Psoas muscle (tissue), 8 donors: ENCODE data around the gene COMTD1. TPM values are rescaled to one million over a fixed set of nuclear protein-coding genes. Genes with fewer than 3 reads are reported as not detected.

Experiments
- ATAC-seq, 4 donors: fragments of 200-7000 bp; cut with Tn5 transposase; one replicate each; pipeline ENCODE4 v1.9.1; 2020; ENCODE audit warnings: moderate library complexity in 3 of 4, mild to moderate bottlenecking in 2 of 4
- DNase-seq, 2 donors: peaks; one replicate each; pipeline ENCODE4 v3.0.0-alpha.2; 2020
- H3K27ac ChIP-seq: fragments of 200-600 bp; one replicate; pipeline ENCODE4 v1.8.0; 2022
- H3K27me3 ChIP-seq, 3 donors: fragments of 200-600 bp in 1 of 3; one replicate each; pipeline versions ENCODE4 v1.6.1 to v1.8.0; 2013 to 2022; ENCODE audit warnings: low read length in 2 of 3, mild to moderate bottlenecking in 2 of 3, moderate library complexity in 1 of 3; ENCODE audit not compliant: insufficient read depth in 3 of 3
- H3K36me3 ChIP-seq, 2 donors: fragments of 200-600 bp in 1 of 2; one replicate each; pipeline versions ENCODE4 v1.6.1 to v1.8.0; 2013 to 2022; ENCODE audit warnings: low read depth in 1 of 2, mild to moderate bottlenecking in 1 of 2, moderate library complexity in 1 of 2; ENCODE audit not compliant: insufficient read depth in 1 of 2
- H3K4me1 ChIP-seq: fragments of 200-600 bp; one replicate; pipeline ENCODE4 v1.8.0; 2022
- H3K4me3 ChIP-seq: fragments of 200-600 bp; one replicate; pipeline ENCODE4 v1.8.0; 2022; ENCODE audit warnings: mild to moderate bottlenecking
- H3K9me3 ChIP-seq: fragments of 200-600 bp; one replicate; pipeline ENCODE4 v1.8.0; 2022
- WGBS, 3 donors: extraction: QIAGEN DNeasy Blood & Tissue Kit; methylation state at CpG; one replicate each; pipeline versions ENCODE4 v1.1.6 to v1.1.7; 2013; 5-methylcytosine and 5-hydroxymethylcytosine counted together
- intact Hi-C, 2 donors: fragments of 100-400 bp; cut with DNase I; formaldehyde crosslinking; loops; one replicate each; pipeline versions ENCODE4 v1.11.0 to v1.14.2; 2022
- polyA plus RNA-seq, 3 donors: library from polyadenylated mRNA; stranded (reverse); fragments of 200-250 nt; gene quantifications; one replicate each; pipeline ENCODE4 v1.2.3, GENCODE V29; 2013
- total RNA-seq, 4 donors: library from RNA; stranded (reverse); fragmentation: NEBNext Ultra II Directional in 2 of 4; extraction: Animal tissue kit (Norgen Biotek cat#: 25700) in 2 of 4; gene quantifications; one replicate each; pipeline versions ENCODE4 v1.2.1 to v1.2.4, GENCODE V29; 2021 to 2023
- TF ChIP-seq, protein P1 (sequence below): fragments of 200-600 bp; IDR thresholded peaks from one replicate; pipeline ENCODE4 v1.8.0; 2022; ENCODE audit warnings: antibody characterized with exemption
- donor health status: healthy with polysubstance abuse.
- donor health status: DM: no; HTN: no; CAD: no; lungs with moderate emphysema.
- donor health status: Bipolar disorder and iron deficiency.
- donor health status: healthy.
- donor health status: DM: yes; HTN: yes; CAD: no.
- donor health status: DM: no; HTN: no; CAD: no.
- donor health status: DM: no; HTN: no; CAD: no.
- donor health status: DM: yes; HTN: yes; CAD: no.

COMTD1 gene
- total and polyA plus RNA-seq, 7 donors: 5.8 to 54.7 (median 24.0) TPM

DNA sequence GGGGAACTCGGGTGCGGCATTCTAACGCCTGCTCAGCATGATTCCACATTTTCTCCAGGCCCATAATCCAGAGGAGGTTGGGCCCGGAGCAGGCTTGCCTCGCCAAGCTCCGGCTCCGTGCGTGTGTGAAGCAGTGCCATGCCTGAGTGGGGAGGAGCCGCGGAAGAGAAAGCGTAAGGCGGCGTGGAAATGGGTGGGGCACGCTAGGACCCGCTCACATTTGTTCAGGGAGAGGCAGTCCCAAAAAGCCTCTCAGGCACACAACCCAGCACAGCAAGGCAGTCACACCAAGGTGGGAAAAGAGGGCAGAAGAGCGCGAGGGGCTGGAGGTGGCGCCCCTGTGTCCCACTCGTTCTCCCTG lies 25.9 kb downstream of the COMTD1 start:
- intact Hi-C loops: loop anchor here (2.0 to 5.0 kb wide), 2 partner anchors 98 to 99 kb away; partner anchors contain the start of gene SAMD8 (in 2 of the 2)
- ATAC-seq: peak; percentile 63 to 78 (median 70)

DNA sequence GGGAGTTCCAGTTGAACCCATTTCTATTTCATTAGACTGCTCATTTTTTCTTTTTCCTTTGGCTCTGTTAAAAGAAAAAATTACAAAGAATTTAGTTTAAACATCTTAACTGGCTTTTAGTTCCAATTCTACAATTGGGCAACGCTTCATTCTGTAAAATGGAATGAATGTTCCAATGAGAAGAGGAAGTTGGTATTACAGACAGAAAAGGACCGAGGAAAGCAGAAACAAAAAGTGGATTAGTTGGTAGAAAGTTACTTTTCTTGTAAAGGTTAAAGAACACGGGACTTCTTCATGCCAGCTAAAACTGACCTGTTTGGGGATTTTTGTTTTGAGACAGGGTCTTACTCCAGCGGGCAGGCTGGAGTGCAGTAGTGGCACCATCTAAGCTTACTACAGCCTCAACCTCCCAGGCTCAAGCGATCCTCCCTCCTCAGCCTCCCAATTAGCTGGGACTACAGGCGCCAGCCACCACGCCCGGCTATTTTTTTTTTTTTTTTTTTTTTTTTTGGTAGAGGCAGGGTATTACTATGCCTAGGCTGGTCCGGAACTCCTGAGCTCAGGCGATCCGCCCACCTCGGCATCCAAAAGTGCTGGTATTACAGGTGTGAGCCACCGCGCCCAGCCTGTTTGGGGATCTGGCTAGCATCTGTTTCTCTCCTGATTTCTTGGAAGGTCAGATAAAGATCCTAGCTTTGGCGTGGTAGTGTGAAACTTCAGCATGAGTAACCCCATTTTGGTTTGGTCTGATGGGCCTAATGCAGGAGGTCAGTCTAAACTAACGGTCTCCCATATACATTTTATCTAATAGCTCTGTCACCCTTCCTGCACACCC lies 26.5 kb downstream of the COMTD1 start:
- Histone ChIP-seq H3K27me3 (no peaks in the 10 kb centered on the region), H3K4me3 (peak overlapping the region; percentile 97), H3K9me3 (no peaks in the 10 kb centered on the region), H3K27ac (peak overlapping the region; percentile 100), H3K36me3 (peaks cover 3 to 27% of the 10 kb centered on the region in 2 donors), H3K4me1 (peaks cover 48% of the 10 kb centered on the region)
- no peak for DNase-seq
- TF ChIP-seq, protein P1, sequence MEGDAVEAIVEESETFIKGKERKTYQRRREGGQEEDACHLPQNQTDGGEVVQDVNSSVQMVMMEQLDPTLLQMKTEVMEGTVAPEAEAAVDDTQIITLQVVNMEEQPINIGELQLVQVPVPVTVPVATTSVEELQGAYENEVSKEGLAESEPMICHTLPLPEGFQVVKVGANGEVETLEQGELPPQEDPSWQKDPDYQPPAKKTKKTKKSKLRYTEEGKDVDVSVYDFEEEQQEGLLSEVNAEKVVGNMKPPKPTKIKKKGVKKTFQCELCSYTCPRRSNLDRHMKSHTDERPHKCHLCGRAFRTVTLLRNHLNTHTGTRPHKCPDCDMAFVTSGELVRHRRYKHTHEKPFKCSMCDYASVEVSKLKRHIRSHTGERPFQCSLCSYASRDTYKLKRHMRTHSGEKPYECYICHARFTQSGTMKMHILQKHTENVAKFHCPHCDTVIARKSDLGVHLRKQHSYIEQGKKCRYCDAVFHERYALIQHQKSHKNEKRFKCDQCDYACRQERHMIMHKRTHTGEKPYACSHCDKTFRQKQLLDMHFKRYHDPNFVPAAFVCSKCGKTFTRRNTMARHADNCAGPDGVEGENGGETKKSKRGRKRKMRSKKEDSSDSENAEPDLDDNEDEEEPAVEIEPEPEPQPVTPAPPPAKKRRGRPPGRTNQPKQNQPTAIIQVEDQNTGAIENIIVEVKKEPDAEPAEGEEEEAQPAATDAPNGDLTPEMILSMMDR: no peak
- intact Hi-C loops: no loop called here
- ATAC-seq: no peak
- 81 to 84% (median 83%) methylated on average over 16 of the region's 16 CpGs for WGBS, 3 donors

More for the DNA sequence above, 25.9 kb downstream of the COMTD1 start:
- no peaks in the 10 kb centered on the region for H3K27me3 ChIP-seq
- H3K9me3 ChIP-seq: no peaks in the 10 kb centered on the region
- H3K36me3 ChIP-seq: peaks cover 3 to 33% of the 10 kb centered on the region in 2 donors
- TF ChIP-seq, protein P1: no peak
- peaks cover 54% of the 10 kb centered on the region for H3K4me1 ChIP-seq
- 0 to 1% (median 0%) methylated on average over 15 to 19 of the region's 19 CpGs for WGBS, 3 donors
- H3K27ac ChIP-seq: peak overlapping the region; percentile 100
- DNase-seq: peak; percentile 85 to 93
- peak overlapping the region; percentile 97 for H3K4me3 ChIP-seq

GRCh38 chr10:75208181-75208580 lies 27.6 kb downstream of the COMTD1 start:
- intact Hi-C loops: no loop called here

GRCh38 chr10:75207857-75208144 lies 28.0 kb downstream of the COMTD1 start:
- intact Hi-C loops: no loop called here

More at GRCh38 chr10:75208181-75208580, 27.6 kb downstream of the COMTD1 start:
- Histone ChIP-seq H3K36me3 (peaks cover 0 to 16% of the 10 kb centered on the region in 2 donors), H3K27me3 (no peaks in the 10 kb centered on the region), H3K4me3 (no peak overlapping the region), H3K27ac (peak overlapping the region; percentile 100), H3K9me3 (no peaks in the 10 kb centered on the region), H3K4me1 (peaks cover 48% of the 10 kb centered on the region)
- DNase-seq: no peak
- ATAC-seq: peak in 2 of 4 donors; percentile 5 to 21
- TF ChIP-seq, protein P1: no peak
- 55 to 64% (median 58%) methylated on average over 4 of the region's 4 CpGs for WGBS, 3 donors

More at GRCh38 chr10:75207857-75208144, 28.0 kb downstream of the COMTD1 start:
- Histone ChIP-seq H3K27ac (peak overlapping the region; percentile 100), H3K4me3 (no peak overlapping the region), H3K27me3 (no peaks in the 10 kb centered on the region), H3K4me1 (peaks cover 48% of the 10 kb centered on the region), H3K9me3 (no peaks in the 10 kb centered on the region), H3K36me3 (peaks cover 0 to 12% of the 10 kb centered on the region in 2 donors)
- WGBS, 3 donors: 91 to 100% (median 97%) methylated on average over 1 of the region's 1 CpG
- DNase-seq (no peak), ATAC-seq (no peak)
- TF ChIP-seq, protein P1: no peak
